BJ (cell line): ENCODE data around the gene MAML2. TPM values are rescaled to one million over a fixed set of nuclear protein-coding genes. Genes with fewer than 3 reads are reported as not detected.
A peak's percentile ranks its signal among the peaks of the same experiment; 100 is the strongest.

Experiments
- CTCF ChIA-PET: fragments of 350-600 bp; formaldehyde crosslinking; extraction: SDS; loops from one replicate; lab custom pipeline; 2021; ENCODE audit warnings: antibody characterized with exemption, inconsistent platforms; lab: Yijun Ruan, JAX
- POLR2A ChIA-PET: fragments of 300-600 bp; sonication (Branson Sonifier 250); formaldehyde crosslinking; extraction: SDS; loops from one replicate; lab custom pipeline; 2021; ENCODE audit warnings: antibody characterized with exemption; lab: Charles Lee
- DNase-seq: peaks from one replicate; pipeline ENCODE4 v3.0.0-alpha.2; 2011; ENCODE audit warnings: low read depth
- H3K27me3 ChIP-seq: 2 replicates; pipeline ENCODE4 v1.6.0; 2011; ENCODE audit warnings: low read length; ENCODE audit not compliant: control insufficient read depth, insufficient read depth
- H3K36me3 ChIP-seq: 2 replicates; pipeline ENCODE4 v1.5.1; 2011; ENCODE audit warnings: low read length; ENCODE audit not compliant: control insufficient read depth, insufficient read depth
- H3K4me3 ChIP-seq: 2 replicates; pipeline ENCODE4 v1.5.1; 2011; ENCODE audit warnings: low read depth, mild to moderate bottlenecking, control low read depth, low read length
- CTCF ChIP-seq: IDR thresholded peaks from 2 replicates; pipeline ENCODE4 v1.5.1; 2011; ENCODE audit warnings: low read depth, mild to moderate bottlenecking, control low read depth, inconsistent platforms, low read length, moderate library complexity; ENCODE audit not compliant: insufficient read depth
- polyA plus RNA-seq: library from polyadenylated mRNA; depleted of rRNA; stranded (reverse); fragments of >200 nt; gene quantifications from 2 replicates; pipeline ENCODE4 v1.2.3, GENCODE V29; 2011

The MAML2 gene
- polyA plus RNA-seq, 1 experiment: 22.0 TPM

GRCh38 chr11:96150609-96151008 is 192.4 kb downstream of the MAML2 start:
- H3K36me3 ChIP-seq: no peaks in the 10 kb centered on the region; the same call in 1 of the 2 replicates
- no peaks in the 10 kb centered on the region for H3K27me3 ChIP-seq
- no peak for TF ChIP-seq CTCF
- ChIA-PET CTCF (interaction anchor here (0.9 to 1.6 kb wide), 4 partner anchors 31 to 193 kb away, joined by 3 to 6 read pairs (median 4); partner anchors contain the start of gene MAML2), POLR2A (interaction anchor here (0.5 kb wide), 1 partner anchor 14 kb away, joined by 6 read pairs; no protein-coding TSS in a partner anchor)
- no peak overlapping the region for H3K4me3 ChIP-seq
- DNase-seq: no peak

- ChIA-PET POLR2A (interaction anchor here (0.5 kb wide), 1 partner anchor 14 kb away, joined by 6 read pairs; no protein-coding TSS in a partner anchor), CTCF (interaction anchor here (0.9 to 1.6 kb wide), 3 partner anchors 94 to 193 kb away, joined by 3 to 6 read pairs (median 4); partner anchors contain the start of gene MAML2)
- TF ChIP-seq CTCF: no peak
- Histone ChIP-seq H3K4me3 (no peak overlapping the region), H3K27me3 (no peaks in the 10 kb centered on the region), H3K36me3 (no peaks in the 10 kb centered on the region; the same call in 1 of the 2 replicates)
- peak; percentile 67 for DNase-seq
Measured at GRCh38 chr11:96149743-96150555, 193.0 kb downstream of the MAML2 start.

DNA sequence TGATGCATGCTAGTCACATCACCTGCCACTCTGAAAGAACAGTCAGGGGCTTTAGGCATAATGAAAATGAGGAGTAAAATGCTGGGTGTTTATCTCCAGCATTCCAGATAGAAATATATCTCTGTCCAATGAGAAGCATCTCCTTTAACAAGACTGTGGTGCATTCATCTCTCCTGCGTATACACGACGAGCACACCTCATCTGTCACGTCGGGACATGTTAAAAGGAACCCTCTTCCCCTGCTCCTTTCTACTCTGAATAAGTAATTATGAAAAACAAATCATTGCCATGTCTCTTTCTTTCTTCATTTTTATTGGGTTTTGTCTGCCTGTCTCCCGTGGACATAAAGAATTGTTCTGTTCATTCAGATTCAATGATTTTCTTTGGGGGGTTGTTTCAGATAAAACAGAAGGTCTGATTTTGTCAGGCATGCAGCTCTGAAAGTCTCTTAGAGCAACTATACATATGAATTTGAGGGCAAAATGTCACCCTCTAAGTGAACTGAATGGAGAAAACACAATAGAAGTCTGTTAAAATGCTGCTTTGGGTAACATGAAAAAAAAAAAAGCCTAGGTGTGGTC is 195.0 kb downstream of the MAML2 start:
- ChIA-PET CTCF (interaction anchor here (0.6 to 0.8 kb wide), 2 partner anchors 10 to 85 kb away, joined by 3 to 4 read pairs; no protein-coding TSS in a partner anchor), POLR2A (no interaction called here)
- no peak for DNase-seq
- no peak for TF ChIP-seq CTCF
- Histone ChIP-seq H3K27me3 (no peaks in the 10 kb centered on the region), H3K36me3 (no peaks in the 10 kb centered on the region; the same call in 1 of the 2 replicates), H3K4me3 (no peak overlapping the region)

GRCh38 chr11:96147186-96147585 is 195.8 kb downstream of the MAML2 start:
- H3K4me3 ChIP-seq: no peak overlapping the region
- no peak for DNase-seq
- no peaks in the 10 kb centered on the region for H3K27me3 ChIP-seq
- CTCF ChIA-PET: interaction anchor here (1.3 kb wide), 1 partner anchor 9 kb away, joined by 3 read pairs; no protein-coding TSS in a partner anchor
- TF ChIP-seq CTCF: no peak
- POLR2A ChIA-PET: no interaction called here
- no peaks in the 10 kb centered on the region; the same call in 1 of the 2 replicates for H3K36me3 ChIP-seq

DNA sequence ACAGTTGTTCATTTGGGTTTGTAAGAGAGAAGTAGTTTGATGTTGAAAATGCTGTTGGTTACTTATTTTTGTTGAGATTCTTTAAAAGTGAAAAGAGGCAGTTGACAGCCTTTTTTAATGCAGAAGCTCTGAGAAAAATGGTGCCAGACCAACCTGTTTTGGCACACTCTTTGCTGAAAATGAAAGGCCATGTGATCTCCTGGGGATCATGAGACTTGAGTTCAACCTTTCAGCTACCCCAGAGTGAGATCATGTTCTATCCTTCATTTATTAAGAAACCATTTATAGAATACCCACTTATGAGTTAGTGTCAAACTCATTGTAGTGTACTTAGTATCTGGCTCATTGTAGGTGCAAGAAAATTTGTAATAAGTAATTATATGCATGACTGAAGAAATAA is 196.2 kb downstream of the MAML2 start:
- Histone ChIP-seq H3K4me3 (no peak overlapping the region), H3K27me3 (no peaks in the 10 kb centered on the region), H3K36me3 (no peaks in the 10 kb centered on the region; the same call in 1 of the 2 replicates)
- ChIA-PET CTCF (interaction anchor here (1.3 kb wide), 1 partner anchor 9 kb away, joined by 3 read pairs; no protein-coding TSS in a partner anchor), POLR2A (no interaction called here)
- DNase-seq: no peak
- TF ChIP-seq CTCF: no peak
